Ascending aorta (tissue), 2 donors: ENCODE data around the gene IQGAP2. TPM values are rescaled to one million over a fixed set of nuclear protein-coding genes. Genes with fewer than 3 reads are reported as not detected.
"Not testable (repeated sequence)": the region's sequence is repeated elsewhere in the genome, so short reads cannot be mapped to it uniquely, and the experiment has no call there.

Experiments used
- DNase-seq, 2 donors: peaks; one replicate each; pipeline ENCODE4 v3.0.0-alpha.2; 2019; ENCODE audit warnings: low spot score in 2 of 2
- H3K27ac ChIP-seq, 2 donors: fragments of 200-600 bp; sonication (generic); one replicate each; pipeline ENCODE4 v1.5.1; 2016 to 2017; ENCODE audit warnings: mild to moderate bottlenecking in 1 of 2
- H3K27me3 ChIP-seq: fragments of 200-600 bp; sonication (generic); one replicate; pipeline ENCODE4 v1.5.1; 2017
- H3K36me3 ChIP-seq, 2 donors: fragments of 200-600 bp; sonication (generic); one replicate each; pipeline ENCODE4 v1.5.1; 2016
- H3K4me1 ChIP-seq, 2 donors: fragments of 200-600 bp; sonication (generic); one replicate each; pipeline ENCODE4 v1.5.1; 2016 to 2017; ENCODE audit warnings: mild to moderate bottlenecking in 1 of 2
- H3K4me3 ChIP-seq, 2 donors: fragments of 200-600 bp; sonication (generic); one replicate each; pipeline ENCODE4 v1.5.1; 2016 to 2017; ENCODE audit warnings: mild to moderate bottlenecking in 1 of 2
- H3K9me3 ChIP-seq, 2 donors: fragments of 200-600 bp; sonication (generic); one replicate each; pipeline ENCODE4 v1.5.1; 2016
- intact Hi-C: fragments of 100-400 bp; cut with DNase I; formaldehyde crosslinking; loops from one replicate; pipeline ENCODE4 v1.15.1; 2023
- total RNA-seq: library from RNA; depleted of rRNA; stranded (reverse); fragments of >200 nt; gene quantifications from one replicate; pipeline ENCODE4 v1.1.0, GENCODE V29; 2016
- TF ChIP-seq, protein P1 (sequence below), 3 experiments: fragments of 200-600 bp in 2 of 3; fragments of 450-650 bp in 1 of 3; sonication (generic) in 2 of 3; IDR thresholded peaks; one replicate each; pipeline ENCODE4 v1.5.1; 2016 to 2019; ENCODE audit warnings: antibody characterized with exemption in 3 of 3, mild to moderate bottlenecking in 1 of 3, moderate library complexity in 1 of 3

IQGAP2 gene
- total RNA-seq, 1 donor from 2014 or later: 19.8 TPM

DNA sequence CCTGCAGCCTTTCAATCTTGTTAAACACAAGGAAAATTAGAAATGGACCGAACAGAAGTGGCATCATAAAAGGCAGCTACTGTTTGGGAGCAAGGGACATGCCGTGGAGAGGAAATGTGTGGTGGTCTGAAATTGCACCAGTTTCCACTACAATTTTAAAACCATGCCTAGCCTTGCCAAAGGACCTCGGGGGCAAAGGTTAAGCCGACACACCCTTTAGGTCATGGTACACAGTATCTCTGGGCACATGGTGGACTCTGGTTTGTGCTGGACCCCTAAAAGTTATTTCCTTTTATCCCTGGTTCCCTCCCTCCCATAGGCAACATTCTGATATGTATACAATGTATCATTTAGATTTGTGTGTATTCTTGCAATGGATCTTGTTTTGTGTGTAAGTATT, 142.1 kb downstream of the IQGAP2 start:
- DNase-seq: no peak
- intact Hi-C loops: no loop called here
- Histone ChIP-seq H3K4me3 (no peak overlapping the region), H3K27me3 (no peaks in the 10 kb centered on the region), H3K4me1 (no peaks in the 10 kb centered on the region), H3K36me3 (no peaks in the 10 kb centered on the region), H3K9me3 (no peaks in the 10 kb centered on the region), H3K27ac (no peak overlapping the region)
- TF ChIP-seq, protein P1, sequence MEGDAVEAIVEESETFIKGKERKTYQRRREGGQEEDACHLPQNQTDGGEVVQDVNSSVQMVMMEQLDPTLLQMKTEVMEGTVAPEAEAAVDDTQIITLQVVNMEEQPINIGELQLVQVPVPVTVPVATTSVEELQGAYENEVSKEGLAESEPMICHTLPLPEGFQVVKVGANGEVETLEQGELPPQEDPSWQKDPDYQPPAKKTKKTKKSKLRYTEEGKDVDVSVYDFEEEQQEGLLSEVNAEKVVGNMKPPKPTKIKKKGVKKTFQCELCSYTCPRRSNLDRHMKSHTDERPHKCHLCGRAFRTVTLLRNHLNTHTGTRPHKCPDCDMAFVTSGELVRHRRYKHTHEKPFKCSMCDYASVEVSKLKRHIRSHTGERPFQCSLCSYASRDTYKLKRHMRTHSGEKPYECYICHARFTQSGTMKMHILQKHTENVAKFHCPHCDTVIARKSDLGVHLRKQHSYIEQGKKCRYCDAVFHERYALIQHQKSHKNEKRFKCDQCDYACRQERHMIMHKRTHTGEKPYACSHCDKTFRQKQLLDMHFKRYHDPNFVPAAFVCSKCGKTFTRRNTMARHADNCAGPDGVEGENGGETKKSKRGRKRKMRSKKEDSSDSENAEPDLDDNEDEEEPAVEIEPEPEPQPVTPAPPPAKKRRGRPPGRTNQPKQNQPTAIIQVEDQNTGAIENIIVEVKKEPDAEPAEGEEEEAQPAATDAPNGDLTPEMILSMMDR (IDR thresholded peaks at IDR 0.05): no peak

DNA sequence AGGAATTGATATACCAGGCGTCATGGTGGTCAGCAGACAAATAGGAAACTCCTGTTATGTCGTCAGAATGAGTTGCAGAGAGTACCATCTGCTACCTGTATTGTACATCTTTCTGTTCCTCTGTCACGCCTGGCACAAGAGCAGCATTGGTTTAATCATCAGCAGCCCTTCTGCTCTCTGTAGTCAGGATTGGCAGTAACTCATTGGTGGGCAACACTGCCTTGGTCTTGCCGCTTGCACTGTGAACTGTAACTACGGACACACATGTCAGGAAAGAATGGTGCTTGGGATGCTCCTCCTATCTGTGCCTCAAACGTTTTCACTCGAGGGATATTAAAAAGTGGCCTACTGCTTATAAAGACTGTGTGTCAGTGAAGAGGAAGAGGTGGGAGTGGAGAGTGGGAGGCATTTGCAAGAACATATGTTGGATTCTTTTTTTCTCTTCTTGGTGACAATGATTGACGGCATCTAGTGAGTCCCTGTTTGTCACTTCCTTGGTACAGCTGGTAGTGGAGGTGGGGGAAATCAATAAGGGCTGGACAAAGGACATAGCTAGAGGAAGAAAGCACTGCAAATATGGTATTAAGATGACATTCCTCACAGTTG, 143.5 kb downstream of the IQGAP2 start:
- no peaks in the 10 kb centered on the region for H3K27me3 ChIP-seq
- DNase-seq: no peak
- TF ChIP-seq, protein P1 (IDR thresholded peaks at IDR 0.05): no peak
- H3K27ac ChIP-seq: peak overlapping the region in 1 of 2 donors; percentile 41
- H3K9me3 ChIP-seq: no peaks in the 10 kb centered on the region
- H3K4me3 ChIP-seq: no peak overlapping the region
- no peaks in the 10 kb centered on the region for H3K4me1 ChIP-seq
- no peaks in the 10 kb centered on the region for H3K36me3 ChIP-seq
- intact Hi-C loops: no loop called here

DNA sequence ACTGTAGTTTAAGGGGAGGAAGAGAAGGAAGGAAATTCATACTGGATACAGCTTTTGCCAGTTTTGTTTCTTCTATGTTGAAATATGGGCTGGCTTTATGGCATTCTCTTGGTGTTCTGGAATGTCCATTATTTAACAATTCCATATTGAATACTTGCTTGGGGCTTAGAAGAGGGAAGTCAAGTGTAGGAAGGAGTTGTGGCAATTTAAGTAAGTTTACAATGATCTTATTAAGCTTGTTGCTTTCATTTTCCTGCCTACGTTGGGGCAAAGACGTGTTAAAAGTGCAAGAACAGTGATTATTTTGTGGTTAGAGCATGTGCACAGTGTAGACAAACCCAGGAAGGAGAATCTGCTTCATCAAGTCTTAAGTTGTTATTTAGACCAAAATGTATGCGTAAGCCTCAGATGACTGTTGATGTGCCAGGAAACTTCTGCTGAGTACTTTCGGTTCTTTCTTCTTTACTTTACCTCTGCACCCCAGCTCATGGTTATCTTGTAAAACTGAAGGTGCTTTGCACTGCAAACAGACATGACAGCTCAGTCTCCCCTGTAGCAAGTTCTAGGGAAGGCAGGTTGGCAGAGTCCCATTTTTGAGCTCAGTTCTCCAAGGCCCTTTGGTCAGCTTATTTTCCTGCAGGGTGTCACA, 144.3 kb downstream of the IQGAP2 start:
- H3K4me3 ChIP-seq: no peak overlapping the region
- no peak for DNase-seq
- TF ChIP-seq, protein P1 (IDR thresholded peaks at IDR 0.05): no peak
- no peaks in the 10 kb centered on the region for H3K36me3 ChIP-seq
- H3K27ac ChIP-seq: peak overlapping the region in 1 of 2 donors; percentile 27
- intact Hi-C loops: no loop called here
- H3K27me3 ChIP-seq: no peaks in the 10 kb centered on the region
- no peaks in the 10 kb centered on the region for H3K9me3 ChIP-seq
- H3K4me1 ChIP-seq: no peaks in the 10 kb centered on the region

DNA sequence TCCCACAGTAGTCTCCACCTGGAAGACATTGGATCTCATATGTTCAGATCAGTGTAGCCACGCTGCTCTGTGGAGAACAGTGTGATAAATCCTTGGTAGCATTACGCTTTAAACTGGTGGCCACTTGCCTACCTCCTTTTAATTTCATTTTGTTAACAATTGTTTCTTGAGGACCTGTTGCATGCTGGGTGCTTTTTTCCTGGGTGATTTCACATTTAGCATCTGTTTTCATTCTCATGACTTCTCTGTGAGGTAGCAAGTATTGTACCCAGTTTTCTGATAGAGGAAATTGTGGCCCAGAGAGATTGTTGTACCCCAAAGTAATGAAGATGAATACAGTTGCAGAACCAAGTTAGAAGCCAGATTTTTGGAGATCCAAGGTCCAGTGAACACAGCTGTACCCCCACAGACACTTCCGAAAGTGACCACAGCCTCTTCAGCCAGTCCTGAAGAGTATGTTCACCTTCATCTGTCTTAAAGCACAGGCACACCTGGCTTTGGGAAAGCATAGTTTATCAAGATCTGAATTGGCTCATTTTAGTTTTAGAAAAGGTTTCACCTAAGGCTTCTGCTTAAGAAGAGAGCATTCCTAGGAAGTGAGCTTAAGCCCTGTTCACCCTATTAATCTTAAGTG, 144.9 kb downstream of the IQGAP2 start:
- DNase-seq: no peak
- H3K4me1 ChIP-seq: no peaks in the 10 kb centered on the region
- intact Hi-C loops: no loop called here
- H3K36me3 ChIP-seq: no peaks in the 10 kb centered on the region
- H3K27ac ChIP-seq: peak overlapping the region in 1 of 2 donors; percentile 15
- TF ChIP-seq, protein P1 (IDR thresholded peaks at IDR 0.05): no peak
- no peak overlapping the region for H3K4me3 ChIP-seq
- no peaks in the 10 kb centered on the region for H3K27me3 ChIP-seq
- H3K9me3 ChIP-seq: no peaks in the 10 kb centered on the region

DNA sequence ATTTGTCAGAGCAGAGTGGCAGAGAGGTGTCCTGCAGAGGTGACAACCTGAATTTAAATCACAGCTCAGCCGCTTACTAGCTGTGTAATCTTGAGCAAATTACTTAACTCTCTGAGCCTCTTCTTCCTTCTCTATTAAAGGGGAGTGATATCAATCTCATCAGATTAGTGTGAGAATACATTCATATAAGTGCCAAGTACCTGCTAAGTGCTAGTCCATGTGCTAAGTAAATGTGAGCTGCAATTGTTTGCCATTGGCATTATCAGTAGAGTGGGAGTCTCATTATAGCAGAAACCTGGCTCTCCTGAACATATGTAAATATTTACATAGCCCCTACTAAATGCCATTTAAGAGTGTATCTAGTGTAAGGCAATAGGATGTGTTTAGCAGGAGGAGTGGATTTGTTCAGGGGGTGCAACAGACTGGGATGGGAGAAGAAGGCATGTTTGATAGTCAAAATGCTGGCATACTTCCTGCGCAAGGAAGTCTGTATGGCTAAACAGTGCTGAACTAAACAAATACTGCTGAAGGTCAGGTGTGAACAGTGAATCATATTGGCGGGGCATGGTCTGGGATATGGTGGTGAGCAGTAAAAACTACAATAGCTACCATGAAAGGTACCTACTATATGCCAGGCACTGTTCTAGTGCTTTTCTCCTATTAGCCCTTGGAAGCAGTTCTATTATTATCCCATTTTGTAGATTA, 145.6 kb downstream of the IQGAP2 start:
- TF ChIP-seq, protein P1 (IDR thresholded peaks at IDR 0.05): no peak
- no peaks in the 10 kb centered on the region for H3K4me1 ChIP-seq
- no peaks in the 10 kb centered on the region for H3K9me3 ChIP-seq
- H3K36me3 ChIP-seq: no peaks in the 10 kb centered on the region
- H3K27me3 ChIP-seq: no peaks in the 10 kb centered on the region
- intact Hi-C loops: no loop called here
- H3K27ac ChIP-seq: no peak overlapping the region
- no peak overlapping the region for H3K4me3 ChIP-seq
- no peak for DNase-seq

DNA sequence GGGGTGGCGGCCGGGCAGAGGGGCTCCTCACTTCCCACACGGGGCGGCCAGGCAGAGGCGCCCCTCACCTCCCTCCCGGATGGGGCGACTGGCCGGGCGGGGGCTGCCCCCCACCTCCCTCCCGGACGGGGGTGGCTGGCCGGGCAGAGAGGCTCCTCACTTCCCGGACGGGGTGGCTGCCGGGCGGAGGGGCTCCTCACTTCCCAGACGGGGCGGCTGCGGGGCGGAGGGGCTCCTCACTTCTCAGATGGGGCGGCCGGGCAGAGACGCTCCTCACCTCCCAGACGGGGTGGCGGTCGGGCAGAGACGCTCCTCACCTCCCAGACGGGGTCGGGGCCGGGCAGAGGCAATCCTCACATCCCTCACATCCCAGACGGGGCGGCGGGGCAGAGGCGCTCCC, 147.8 kb downstream of the IQGAP2 start:
- H3K36me3 ChIP-seq, H3K4me3 ChIP-seq, H3K27me3 ChIP-seq, H3K9me3 ChIP-seq, intact Hi-C loops, H3K4me1 ChIP-seq, DNase-seq, H3K27ac ChIP-seq: not testable (repeated sequence)
